GM19395 (cell line): ENCODE results near the gene SSBP2.
"Not testable (repeated sequence)": the region's sequence is repeated elsewhere in the genome, so short reads cannot be mapped to it uniquely, and the experiment has no call there.

Source experiments
- ATAC-seq: cut with Tn5 transposase; IDR thresholded peaks from one replicate; pipeline ENCODE4 v1.9.1; 2021; ENCODE audit warnings: mild to moderate bottlenecking, moderate library complexity; ENCODE audit not compliant: unreplicated experiment

The SSBP2 gene

GRCh38 chr5:81469676-81470075 lies 281.2 kb downstream of the SSBP2 start:
- no peak for ATAC-seq

GRCh38 chr5:81450940-81451339 lies 300.0 kb downstream of the SSBP2 start:
- ATAC-seq: no peak

- no peak for ATAC-seq
Measured at GRCh38 chr5:81435023-81435422, 315.9 kb downstream of the SSBP2 start.

- ATAC-seq: no peak
Measured at GRCh38 chr5:81429985-81430384, 320.9 kb downstream of the SSBP2 start.

- no peak for ATAC-seq
Measured at GRCh38 chr5:81429363-81429762, 321.5 kb downstream of the SSBP2 start.

- no peak for ATAC-seq
Measured at GRCh38 chr5:81428861-81429260, 322.0 kb downstream of the SSBP2 start.

- ATAC-seq: no peak
Measured at GRCh38 chr5:81428446-81428845, 322.5 kb downstream of the SSBP2 start.

GRCh38 chr5:81427566-81427965 lies 323.3 kb downstream of the SSBP2 start:
- ATAC-seq: no peak

GRCh38 chr5:81426359-81427030 lies 324.4 kb downstream of the SSBP2 start:
- ATAC-seq: no peak

- ATAC-seq: no peak
Measured at GRCh38 chr5:81425569-81425968, 325.3 kb downstream of the SSBP2 start.

- ATAC-seq: no peak
Measured at GRCh38 chr5:81424728-81425127, 326.2 kb downstream of the SSBP2 start.

- ATAC-seq: no peak
Measured at GRCh38 chr5:81422671-81423070, 328.2 kb downstream of the SSBP2 start.

GRCh38 chr5:81420039-81420667 lies 330.7 kb downstream of the SSBP2 start:
- ATAC-seq: no peak

- ATAC-seq: no peak
Measured at GRCh38 chr5:81418606-81419005, 332.3 kb downstream of the SSBP2 start.

- ATAC-seq: no peak
Measured at GRCh38 chr5:81417052-81417451, 333.8 kb downstream of the SSBP2 start.

- ATAC-seq: no peak
Measured at GRCh38 chr5:81409896-81410295, 341.0 kb downstream of the SSBP2 start.

- no peak for ATAC-seq
Measured at GRCh38 chr5:81409361-81409760, 341.5 kb downstream of the SSBP2 start.

- ATAC-seq: no peak
Measured at GRCh38 chr5:81408496-81408895, 342.4 kb downstream of the SSBP2 start.

- ATAC-seq: not testable (repeated sequence)
Measured at GRCh38 chr5:81407811-81408210, 343.1 kb downstream of the SSBP2 start.

- no peak for ATAC-seq
Measured at GRCh38 chr5:81405126-81405891, 345.6 kb downstream of the SSBP2 start.

GRCh38 chr5:81402192-81402930 lies 348.5 kb downstream of the SSBP2 start:
- ATAC-seq: no peak
